ENCODE measurements around the gene LIMA1.

- TF ChIP-seq, protein P1, sequence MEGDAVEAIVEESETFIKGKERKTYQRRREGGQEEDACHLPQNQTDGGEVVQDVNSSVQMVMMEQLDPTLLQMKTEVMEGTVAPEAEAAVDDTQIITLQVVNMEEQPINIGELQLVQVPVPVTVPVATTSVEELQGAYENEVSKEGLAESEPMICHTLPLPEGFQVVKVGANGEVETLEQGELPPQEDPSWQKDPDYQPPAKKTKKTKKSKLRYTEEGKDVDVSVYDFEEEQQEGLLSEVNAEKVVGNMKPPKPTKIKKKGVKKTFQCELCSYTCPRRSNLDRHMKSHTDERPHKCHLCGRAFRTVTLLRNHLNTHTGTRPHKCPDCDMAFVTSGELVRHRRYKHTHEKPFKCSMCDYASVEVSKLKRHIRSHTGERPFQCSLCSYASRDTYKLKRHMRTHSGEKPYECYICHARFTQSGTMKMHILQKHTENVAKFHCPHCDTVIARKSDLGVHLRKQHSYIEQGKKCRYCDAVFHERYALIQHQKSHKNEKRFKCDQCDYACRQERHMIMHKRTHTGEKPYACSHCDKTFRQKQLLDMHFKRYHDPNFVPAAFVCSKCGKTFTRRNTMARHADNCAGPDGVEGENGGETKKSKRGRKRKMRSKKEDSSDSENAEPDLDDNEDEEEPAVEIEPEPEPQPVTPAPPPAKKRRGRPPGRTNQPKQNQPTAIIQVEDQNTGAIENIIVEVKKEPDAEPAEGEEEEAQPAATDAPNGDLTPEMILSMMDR (IDR thresholded peaks at IDR 0.05; ENCODE audit: low read depth, low read length) = no peak
- TF ChIP-seq POLR2A (IDR thresholded peaks at IDR 0.05; ENCODE audit: extremely low read depth, insufficient read length) = no peak
- TF ChIP-seq MYC (IDR thresholded peaks at IDR 0.05; ENCODE audit: low read depth, low read length) = no peak
Observed at GRCh38 chr12:50325890-50326391, 42.6 kb upstream of the LIMA1 start.

All from NB4 (cell line).